Measurements from ENCODE around the gene IL1RL2.

- TF ChIP-seq POLR2A (IDR thresholded peaks at IDR 0.05; ENCODE audit: low read length) (no peak), GATA1 (IDR thresholded peaks at IDR 0.05; ENCODE audit: low read depth, low read length) (no peak)
These were observed 49.3 kb downstream of the IL1RL2 start for GRCh38 chr2:102236132-102236531.
